CD14-positive monocyte (primary cell): Measurements from ENCODE around the gene GALNT1. TPM values are rescaled to one million over a fixed set of nuclear protein-coding genes. Genes with fewer than 3 reads are reported as not detected.

Experiments used
- DNase-seq, 3 donors: peaks; one replicate each; pipeline ENCODE4 v3.0.0-alpha.2; 2011 to 2022
- H2AFZ ChIP-seq: 2 replicates; pipeline ENCODE4 v1.6.0; 2012; ENCODE audit warnings: mild to moderate bottlenecking, low read depth, low read length, inconsistent platforms; ENCODE audit not compliant: insufficient read depth, poor library complexity, severe bottlenecking
- H3K27ac ChIP-seq, 2 donors: 1 replicate in 1 of 2; 2 replicates in 1 of 2; pipeline ENCODE4 v1.5.1; 2012 to 2013; ENCODE audit warnings: low read length in 2 of 2, control low read depth in 1 of 2, inconsistent platforms in 1 of 2, low read depth in 1 of 2, mild to moderate bottlenecking in 1 of 2
- H3K27me3 ChIP-seq, 2 donors: one replicate each; pipeline versions ENCODE4 v1.6.0 to v1.6.1; 2011 to 2013; ENCODE audit warnings: low read length in 2 of 2; ENCODE audit not compliant: control insufficient read depth in 2 of 2, insufficient read depth in 2 of 2
- H3K36me3 ChIP-seq, 2 donors: replicated peaks in 1 of 2; 1 replicate in 1 of 2; 2 replicates in 1 of 2; pipeline versions ENCODE4 v1.5.1 to v1.6.1; 2012 to 2013; ENCODE audit warnings: low read length in 2 of 2, control low read depth in 1 of 2, inconsistent platforms in 1 of 2, mild to moderate bottlenecking in 1 of 2; ENCODE audit not compliant: insufficient read depth in 2 of 2, control insufficient read depth in 1 of 2
- H3K4me1 ChIP-seq, 2 donors: 1 replicate in 1 of 2; 2 replicates in 1 of 2; pipeline versions ENCODE4 v1.5.1 to v1.6.1; 2012 to 2013; ENCODE audit warnings: low read length in 2 of 2, control low read depth in 1 of 2, inconsistent platforms in 1 of 2, mild to moderate bottlenecking in 1 of 2, moderate library complexity in 1 of 2; ENCODE audit not compliant: insufficient read depth in 2 of 2, control insufficient read depth in 1 of 2
- H3K4me2 ChIP-seq: replicated peaks from 2 replicates; pipeline ENCODE3; 2012; ENCODE audit warnings: low read length, moderate library complexity, mild to moderate bottlenecking; ENCODE audit not compliant: poor library complexity, severe bottlenecking; ENCODE audit errors: extremely low read depth
- H3K4me3 ChIP-seq, 3 experiments: fragments of 200-600 bp in 1 of 3; sonication (generic) in 1 of 3; replicated peaks in 1 of 3; 1 replicate in 2 of 3; 2 replicates in 1 of 3; pipeline ENCODE4 v1.5.1; 2011 to 2013; ENCODE audit warnings: low read length in 3 of 3, mild to moderate bottlenecking in 3 of 3, control low read depth in 2 of 3, low read depth in 2 of 3, inconsistent platforms in 1 of 3, moderate library complexity in 1 of 3
- H3K79me2 ChIP-seq: 2 replicates; pipeline ENCODE4 v1.6.0; 2012; ENCODE audit warnings: mild to moderate bottlenecking, control low read depth, inconsistent platforms, low read length, moderate library complexity; ENCODE audit not compliant: insufficient read depth
- H3K9ac ChIP-seq: 2 replicates; pipeline ENCODE4 v1.6.0; 2017; ENCODE audit warnings: low read length, mild to moderate bottlenecking; ENCODE audit not compliant: insufficient read depth, poor library complexity, severe bottlenecking
- H3K9me3 ChIP-seq, 2 donors: replicated peaks in 1 of 2; 1 replicate in 1 of 2; 2 replicates in 1 of 2; pipeline versions ENCODE4 v1.5.1 to v1.6.1; 2012 to 2013; ENCODE audit warnings: low read length in 2 of 2, control low read depth in 1 of 2; ENCODE audit not compliant: control insufficient read depth in 1 of 2, insufficient read depth in 1 of 2
- H4K20me1 ChIP-seq: 2 replicates; pipeline ENCODE4 v1.6.0; 2012; ENCODE audit warnings: mild to moderate bottlenecking, low read length, control low read depth, moderate library complexity; ENCODE audit not compliant: insufficient read depth
- H3K27ac Mint-ChIP-seq, 7 donors: one replicate each; pipeline ENCODE4 v1.8.0; 2020; ENCODE audit warnings: mild to moderate bottlenecking in 7 of 7, mixed read lengths in 7 of 7, moderate library complexity in 6 of 7, inconsistent platforms in 2 of 7
- H3K27me3 Mint-ChIP-seq, 3 donors: one replicate each; pipeline ENCODE4 v1.8.0; 2021 to 2022; ENCODE audit warnings: low read depth in 3 of 3, mild to moderate bottlenecking in 3 of 3, mixed read lengths in 3 of 3, moderate library complexity in 3 of 3, inconsistent platforms in 1 of 3
- H3K36me3 Mint-ChIP-seq, 2 donors: one replicate each; pipeline ENCODE4 v1.8.0; 2020; ENCODE audit warnings: mixed read lengths in 2 of 2, inconsistent platforms in 1 of 2, mild to moderate bottlenecking in 1 of 2
- H3K4me1 Mint-ChIP-seq: one replicate; pipeline ENCODE4 v1.8.0; 2020; ENCODE audit warnings: mild to moderate bottlenecking, mixed read lengths
- H3K4me3 Mint-ChIP-seq, 2 donors: one replicate each; pipeline ENCODE4 v1.8.0; 2020; ENCODE audit warnings: mild to moderate bottlenecking in 2 of 2, mixed read lengths in 2 of 2, moderate library complexity in 1 of 2
- H3K9me3 Mint-ChIP-seq, 7 donors: one replicate each; pipeline ENCODE4 v1.8.0; 2020 to 2022; ENCODE audit warnings: mixed read lengths in 7 of 7, mild to moderate bottlenecking in 6 of 7, moderate library complexity in 6 of 7, inconsistent platforms in 2 of 7
- CTCF ChIP-seq: fragments of 200-600 bp; IDR thresholded peaks from one replicate; pipeline ENCODE4 v1.8.0; 2022; ENCODE audit warnings: antibody characterized with exemption, mild to moderate bottlenecking
- WGBS: methylation state at CpG from one replicate; pipeline ENCODE4 v1.1.5; 2013; ENCODE audit warnings: missing lambda C conversion rate; ENCODE audit not compliant: insufficient coverage; 5-methylcytosine and 5-hydroxymethylcytosine counted together
- intact Hi-C, 2 donors: fragments of 100-400 bp; cut with micrococcal nuclease; formaldehyde crosslinking; loops; one replicate each; pipeline versions ENCODE4 v1.15.0 to v1.15.1; 2023
- polyA plus RNA-seq, 3 donors: library from polyadenylated mRNA; depleted of rRNA in 1 of 3; unstranded in 2 of 3; stranded (reverse) in 1 of 3; fragments of 300-500 nt in 2 of 3; fragments of >200 nt in 1 of 3; fragmentation: Illumina TruSeq in 2 of 3; gene quantifications; 1 replicate in 2 of 3; 2 replicates in 1 of 3; pipeline ENCODE4 v1.2.3, GENCODE V29; 2012 to 2021

The GALNT1 gene
- polyA plus RNA-seq, 3 donors: 16.8 to 58.5 (median 22.9) TPM

GRCh38 chr18:35746826-35747339 lies 165.3 kb downstream of the GALNT1 start:
- Histone ChIP-seq H3K9me3 (peaks cover 0 to 3% of the 10 kb centered on the region in 2 donors), H2AFZ (no peak overlapping the region), H3K36me3 (no peaks in the 10 kb centered on the region), H3K27me3 (no peaks in the 10 kb centered on the region), H3K4me3 (no peak overlapping the region), H3K9ac (no peak overlapping the region), H3K4me2 (no peak overlapping the region), H4K20me1 (no peaks in the 10 kb centered on the region), H3K79me2 (no peaks in the 10 kb centered on the region), H3K27ac (no peak overlapping the region), H3K4me1 (no peaks in the 10 kb centered on the region)
- no peak overlapping the region for H3K4me3 Mint-ChIP-seq
- H3K27me3 Mint-ChIP-seq: peaks cover 3 to 6% (median 4%) of the 10 kb centered on the region in 3 donors
- peaks cover 3 to 13% (median 4%) of the 10 kb centered on the region in 7 donors for H3K9me3 Mint-ChIP-seq
- H3K36me3 Mint-ChIP-seq: no peaks in the 10 kb centered on the region
- TF ChIP-seq CTCF: no peak
- intact Hi-C loops: no loop called here
- no peak for DNase-seq
- H3K27ac Mint-ChIP-seq: peak overlapping the region in 1 of 7 donors; percentile 51
- 92% methylated on average over 1 of the region's 2 CpGs for WGBS
- H3K4me1 Mint-ChIP-seq: no peaks in the 10 kb centered on the region

GRCh38 chr18:35747894-35748472 lies 166.4 kb downstream of the GALNT1 start:
- Mint-ChIP-seq H3K4me3 (no peak overlapping the region), H3K27ac (no peak overlapping the region), H3K36me3 (no peaks in the 10 kb centered on the region), H3K4me1 (no peaks in the 10 kb centered on the region), H3K27me3 (peaks cover 3 to 6% (median 4%) of the 10 kb centered on the region in 3 donors), H3K9me3 (peaks cover 3 to 12% (median 4%) of the 10 kb centered on the region in 7 donors)
- Histone ChIP-seq H3K4me1 (no peaks in the 10 kb centered on the region), H3K4me2 (no peak overlapping the region), H3K4me3 (no peak overlapping the region), H3K36me3 (no peaks in the 10 kb centered on the region), H3K27me3 (no peaks in the 10 kb centered on the region), H3K9me3 (peaks cover 0 to 3% of the 10 kb centered on the region in 2 donors), H4K20me1 (no peaks in the 10 kb centered on the region), H2AFZ (no peak overlapping the region), H3K27ac (no peak overlapping the region), H3K79me2 (no peaks in the 10 kb centered on the region), H3K9ac (no peak overlapping the region)
- DNase-seq: no peak
- intact Hi-C loops: no loop called here
- no peak for TF ChIP-seq CTCF
- 76% methylated on average over 5 of the region's 7 CpGs for WGBS
